ENCODE results near the gene CCDC88B. TPM values are rescaled to one million over a fixed set of nuclear protein-coding genes. Genes with fewer than 3 reads are reported as not detected.

The CCDC88B gene
- total RNA-seq, 4 donors from 2014 or later, result 7.6 to 9.4 (median 8.5) TPM

- Histone ChIP-seq H3K4me1 (peaks cover 0 to 13% (median 5%) of the 10 kb centered on the region in 3 donors), H3K27ac (no peak overlapping the region), H3K4me3 (no peak overlapping the region), H3K27me3 (no peaks in the 10 kb centered on the region), H3K36me3 (no peaks in the 10 kb centered on the region), H3K9me3 (no peaks in the 10 kb centered on the region)
- ATAC-seq, result no peak
- no peak for TF ChIP-seq CTCF (IDR thresholded peaks at IDR 0.05)
- 78 to 90% methylated on average over 11 to 18 of the region's 35 CpGs for WGBS, 2 donors (ENCODE audit: low coverage in 1 of 2)
Observed at GRCh38 chr11:64379817-64380709, 40.1 kb downstream of the CCDC88B start.

GRCh38 chr11:64381350-64381749, 41.3 kb downstream of the CCDC88B start:
- Histone ChIP-seq H3K27me3 (no peaks in the 10 kb centered on the region), H3K4me3 (no peak overlapping the region), H3K9me3 (no peaks in the 10 kb centered on the region), H3K27ac (no peak overlapping the region), H3K4me1 (peaks cover 0 to 22% (median 5%) of the 10 kb centered on the region in 3 donors), H3K36me3 (no peaks in the 10 kb centered on the region)
- no peak for ATAC-seq
- WGBS, 2 donors (ENCODE audit: low coverage in 1 of 2), result 42% methylated on average over 2 of the region's 6 CpGs; no CpG with 5 or more reads in 1 of the 2 donors
- TF ChIP-seq POLR2A (IDR thresholded peaks at IDR 0.05), result no peak

- Histone ChIP-seq H3K36me3 (no peaks in the 10 kb centered on the region), H3K9me3 (no peaks in the 10 kb centered on the region), H3K27me3 (no peaks in the 10 kb centered on the region), H3K27ac (no peak overlapping the region), H3K4me1 (peaks cover 0 to 22% (median 5%) of the 10 kb centered on the region in 3 donors), H3K4me3 (no peak overlapping the region)
- no peak for ATAC-seq
- TF ChIP-seq CTCF (IDR thresholded peaks at IDR 0.05) (no peak), POLR2AphosphoS5 (IDR thresholded peaks at IDR 0.05) (no peak), EP300 (IDR thresholded peaks at IDR 0.05) (no peak), POLR2A (IDR thresholded peaks at IDR 0.05) (no peak)
- 71 to 89% methylated on average over 2 of the region's 6 CpGs for WGBS, 2 donors (ENCODE audit: low coverage in 1 of 2)
Observed at GRCh38 chr11:64382047-64382446, 42.0 kb downstream of the CCDC88B start.

- 70 to 79% methylated on average over 7 to 8 of the region's 8 CpGs for WGBS, 2 donors (ENCODE audit: low coverage in 1 of 2)
Observed at GRCh38 chr11:64382586-64382985, 42.6 kb downstream of the CCDC88B start.

GRCh38 chr11:64383580-64383979, 43.6 kb downstream of the CCDC88B start:
- no peak for ATAC-seq
- WGBS, 2 donors (ENCODE audit: low coverage in 1 of 2), result no CpG with 5 or more reads among the region's 2 CpGs
- no peaks in the 10 kb centered on the region for H3K27me3 ChIP-seq
- H3K9me3 ChIP-seq, result no peaks in the 10 kb centered on the region
- TF ChIP-seq EP300 (IDR thresholded peaks at IDR 0.05), result no peak
- no peak for TF ChIP-seq POLR2AphosphoS5 (IDR thresholded peaks at IDR 0.05)
- TF ChIP-seq POLR2A (IDR thresholded peaks at IDR 0.05), result no peak
- no peak for TF ChIP-seq CTCF (IDR thresholded peaks at IDR 0.05)
- H3K4me1 ChIP-seq, result peaks cover 0 to 17% (median 1%) of the 10 kb centered on the region in 3 donors
- H3K36me3 ChIP-seq, result no peaks in the 10 kb centered on the region
- no peak overlapping the region for H3K27ac ChIP-seq
- no peak overlapping the region for H3K4me3 ChIP-seq

More at GRCh38 chr11:64382586-64382985, 42.6 kb downstream of the CCDC88B start:
- no peak for TF ChIP-seq EP300 (IDR thresholded peaks at IDR 0.05)
- no peak for TF ChIP-seq POLR2A (IDR thresholded peaks at IDR 0.05)
- no peak for TF ChIP-seq POLR2AphosphoS5 (IDR thresholded peaks at IDR 0.05)
- TF ChIP-seq CTCF (IDR thresholded peaks at IDR 0.05), result no peak
- Histone ChIP-seq H3K4me1 (peaks cover 0 to 22% (median 5%) of the 10 kb centered on the region in 3 donors), H3K9me3 (no peaks in the 10 kb centered on the region), H3K4me3 (no peak overlapping the region), H3K36me3 (no peaks in the 10 kb centered on the region), H3K27me3 (no peaks in the 10 kb centered on the region), H3K27ac (no peak overlapping the region)
- no peak for ATAC-seq

Data from gastroesophageal sphincter (tissue), 4 donors.